Glomerular endothelial cell (primary cell): Measurements from ENCODE around the gene SLC49A4. TPM values are rescaled to one million over a fixed set of nuclear protein-coding genes. Genes with fewer than 3 reads are reported as not detected.

Experiments used
- DNase-seq: peaks from one replicate; pipeline ENCODE4 v3.0.0-alpha.2; 2011; ENCODE audit warnings: low read depth, low spot score; ENCODE audit errors: extremely low read depth
- total RNA-seq: library from RNA; depleted of rRNA; stranded (reverse); fragments of >200 nt; gene quantifications from 2 replicates; pipeline ENCODE4 v1.2.3, GENCODE V29; 2015

The SLC49A4 gene
- total RNA-seq, 1 donor from 2014 or later, result 14.4 TPM

DNA sequence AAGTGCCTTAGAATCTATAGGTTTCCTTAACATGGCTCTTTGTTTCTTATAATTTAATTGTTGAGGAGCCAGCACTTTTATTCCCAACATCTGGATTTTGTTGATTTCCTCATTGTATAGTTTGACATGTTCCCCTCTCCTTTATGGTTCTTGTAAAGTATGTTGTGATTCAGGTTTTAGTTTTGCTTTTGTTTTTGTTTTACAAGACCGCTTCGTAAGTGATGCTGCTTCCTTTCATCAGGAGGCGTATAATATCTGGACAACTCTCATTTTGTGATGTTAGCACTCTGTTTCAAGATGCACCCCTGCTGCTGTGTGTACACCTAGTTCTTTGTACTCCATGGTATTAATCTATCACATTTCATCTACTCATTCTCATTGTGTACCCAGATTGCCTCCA, 48.7 kb downstream of the SLC49A4 start:
- DNase-seq, result no peak

DNA sequence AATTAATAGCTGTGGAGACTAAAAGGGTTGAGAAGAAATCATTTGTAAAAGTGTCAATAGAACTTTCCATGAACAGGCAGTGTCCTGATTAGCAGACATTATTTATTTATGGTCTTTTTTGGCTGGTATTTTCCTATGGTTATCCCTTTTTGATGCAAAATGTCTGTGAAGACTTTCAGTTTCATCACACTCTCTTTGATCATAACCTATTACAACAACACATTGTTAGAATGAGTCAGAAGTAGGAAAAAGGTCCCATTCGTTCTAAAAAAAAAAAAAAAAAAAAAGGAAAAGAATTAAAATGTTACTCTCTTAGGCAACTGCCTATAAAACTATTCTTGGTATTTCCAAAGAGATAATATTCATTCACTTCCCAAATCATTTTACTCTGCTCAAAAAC, 62.1 kb downstream of the SLC49A4 start:
- no peak for DNase-seq

DNA sequence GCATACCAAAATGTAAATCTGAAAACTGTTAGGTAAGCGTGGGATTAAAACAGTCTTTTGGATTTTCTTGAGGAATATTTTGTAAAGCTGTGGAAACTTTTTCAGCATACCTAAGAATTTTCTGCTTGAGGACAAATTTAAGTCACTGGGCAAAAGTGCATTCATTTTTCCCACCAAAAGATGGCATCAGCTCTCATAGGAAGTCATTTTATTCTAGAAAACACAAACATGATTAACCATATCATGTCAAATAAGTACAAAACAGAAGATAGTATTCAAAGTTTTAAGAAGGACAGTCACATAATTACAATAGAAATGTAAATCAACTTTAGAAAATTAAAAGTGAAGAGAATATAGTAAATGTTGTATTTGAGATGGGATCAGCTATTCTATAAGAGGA, 63.5 kb downstream of the SLC49A4 start:
- no peak for DNase-seq

DNA sequence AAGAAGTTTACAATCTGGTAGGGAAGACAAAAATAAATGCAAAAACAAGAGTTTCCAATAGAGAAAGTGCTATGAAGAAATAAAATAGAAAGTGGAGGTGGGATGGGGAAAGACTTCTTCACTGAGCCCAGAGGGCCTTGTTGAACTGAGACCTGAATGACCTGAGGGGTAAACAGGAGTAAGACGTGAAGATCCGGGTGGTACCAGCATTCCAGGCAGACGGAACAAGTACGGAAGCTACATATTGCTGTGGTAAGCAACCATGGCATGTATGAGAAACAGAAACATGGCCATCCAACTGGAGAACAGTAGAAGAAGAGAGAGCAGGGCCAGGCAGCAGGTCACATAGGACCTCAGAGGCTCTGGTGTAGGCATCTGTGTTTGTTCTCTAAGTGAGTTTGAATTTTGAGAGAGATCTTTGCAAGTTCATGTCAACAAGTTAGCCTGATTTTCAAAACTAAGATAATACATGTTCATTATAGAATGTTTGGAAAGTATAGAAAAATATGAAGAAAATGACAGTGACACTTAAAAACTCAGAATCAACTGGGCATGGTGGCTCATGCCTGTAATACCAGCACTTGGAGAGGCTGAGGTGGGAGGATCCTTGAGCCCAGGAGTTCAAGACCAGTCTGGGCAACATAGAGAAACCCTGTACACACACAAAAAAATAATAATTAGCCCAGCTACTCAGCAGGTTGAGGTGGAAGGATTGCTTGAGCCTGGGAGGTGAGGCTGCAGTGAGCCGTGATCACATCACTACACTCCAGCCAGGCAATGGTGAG, 64.3 kb downstream of the SLC49A4 start:
- DNase-seq, result no peak

DNA sequence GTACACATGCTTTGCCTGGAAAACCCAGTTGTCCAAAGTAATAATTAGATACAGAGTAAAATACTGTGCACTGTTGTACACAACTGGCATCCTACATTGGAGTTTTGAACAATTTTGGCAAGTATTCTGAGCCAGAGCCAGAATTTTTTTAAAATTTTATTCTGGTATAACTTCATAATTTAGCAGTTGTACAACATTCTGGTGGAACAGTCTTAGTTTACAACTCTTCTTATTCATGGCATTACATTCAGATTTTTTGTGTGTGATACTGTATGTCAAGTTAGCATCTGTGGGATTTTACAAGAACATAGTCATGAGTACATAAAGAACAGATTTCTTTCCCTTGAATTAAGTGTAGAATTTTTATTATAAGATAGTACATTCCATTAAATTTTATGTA, 67.5 kb downstream of the SLC49A4 start:
- no peak for DNase-seq

DNA sequence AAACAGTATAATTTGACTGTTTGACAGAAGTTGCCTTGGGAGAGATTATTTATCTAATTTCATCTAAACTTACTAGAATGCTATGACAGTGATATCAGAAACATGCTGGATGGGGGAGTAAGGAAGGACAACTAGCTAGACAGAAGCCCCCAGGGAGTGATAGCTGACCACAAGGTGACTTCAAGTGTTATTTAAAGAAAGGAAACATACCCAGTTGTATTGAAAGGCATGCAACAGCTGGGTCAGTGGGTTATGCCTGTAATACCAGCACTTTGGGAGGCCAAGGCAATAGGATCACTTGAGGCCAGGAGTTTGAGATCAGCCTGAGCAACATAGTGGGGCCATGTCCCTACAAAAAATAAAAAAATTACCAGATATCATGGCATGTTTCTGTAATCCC, 69.6 kb downstream of the SLC49A4 start:
- DNase-seq, result no peak

DNA sequence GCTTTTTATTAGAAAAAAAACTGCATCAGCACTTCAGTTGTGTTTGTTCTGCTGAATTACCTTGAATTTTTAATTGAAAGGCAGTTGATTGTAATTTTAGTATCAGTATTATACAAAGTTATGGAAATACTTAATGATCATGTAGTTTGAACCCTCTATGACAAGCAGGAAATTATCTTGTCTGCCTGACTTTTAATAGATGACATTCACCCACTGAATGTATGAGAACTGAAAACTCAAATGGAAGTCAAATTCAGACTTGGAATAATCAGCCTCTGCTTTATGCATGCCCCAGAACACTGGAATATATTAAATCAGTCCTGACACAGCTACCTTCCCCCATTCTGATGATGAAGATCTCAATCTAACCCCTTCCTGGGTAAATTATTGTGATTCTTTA, 73.5 kb downstream of the SLC49A4 start:
- DNase-seq, result no peak

DNA sequence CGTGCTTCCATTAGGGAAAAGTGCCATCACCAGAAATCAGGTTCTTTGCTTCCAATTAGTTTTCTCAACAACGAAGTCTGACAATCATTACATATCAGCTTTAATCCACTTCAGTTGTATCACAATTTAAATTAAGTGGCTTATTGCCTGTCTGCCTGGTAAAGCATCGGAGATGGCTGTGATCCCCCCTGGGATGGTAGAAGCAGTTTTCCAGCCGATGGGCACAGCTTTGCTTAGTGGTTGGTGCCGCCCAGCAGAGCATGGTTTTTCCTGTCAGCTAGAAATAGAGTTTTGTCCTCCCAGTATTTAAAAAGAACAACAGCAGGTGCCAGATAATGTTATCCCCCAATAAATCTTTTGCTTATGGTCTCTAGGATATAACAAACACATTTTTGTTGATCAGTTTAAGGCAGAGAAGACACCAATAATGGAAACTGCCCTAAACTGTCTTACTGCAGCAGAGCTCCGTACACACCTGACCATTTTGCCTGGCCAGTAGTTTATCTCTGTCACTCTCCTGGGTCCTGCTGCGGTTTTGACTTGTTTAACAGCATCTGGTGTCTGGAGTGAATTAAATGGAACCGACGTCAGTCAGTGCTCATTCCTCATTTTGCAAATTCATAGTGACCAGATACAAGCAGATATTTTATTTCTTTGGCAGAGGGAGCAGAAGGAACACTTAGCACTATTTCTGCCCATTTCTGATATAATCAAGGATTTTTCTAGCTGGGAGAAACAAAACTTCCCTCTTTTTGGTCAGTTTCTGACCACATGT, 79.1 kb downstream of the SLC49A4 start:
- DNase-seq, result no peak

DNA sequence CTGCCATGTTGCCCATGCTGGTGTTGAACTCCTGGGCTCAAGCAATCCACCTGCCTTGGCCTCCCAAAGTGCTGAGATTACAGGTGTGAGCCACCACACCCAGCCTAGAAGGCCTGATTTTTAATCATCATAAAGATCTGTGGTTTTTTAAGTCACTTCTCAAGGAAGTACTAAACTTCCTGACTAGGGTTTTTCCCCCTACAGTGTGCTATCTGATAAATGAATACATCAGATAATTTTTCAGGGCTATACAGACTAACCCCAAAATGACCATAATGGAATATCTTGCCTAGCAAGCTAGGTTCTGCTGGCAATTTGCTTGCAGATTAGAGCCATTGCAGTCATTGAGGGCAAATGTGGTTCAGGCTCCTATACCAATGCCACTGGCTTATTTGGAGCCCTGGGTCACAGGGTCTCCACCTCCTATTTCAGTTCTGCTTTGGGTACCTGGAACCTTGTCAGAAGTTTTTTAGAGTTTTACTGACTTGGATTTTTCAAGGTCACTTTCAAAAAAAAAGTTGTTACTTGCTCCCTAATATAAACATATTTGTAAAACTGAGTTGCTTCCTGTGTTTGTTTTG, 80.8 kb downstream of the SLC49A4 start:
- DNase-seq, result no peak

DNA sequence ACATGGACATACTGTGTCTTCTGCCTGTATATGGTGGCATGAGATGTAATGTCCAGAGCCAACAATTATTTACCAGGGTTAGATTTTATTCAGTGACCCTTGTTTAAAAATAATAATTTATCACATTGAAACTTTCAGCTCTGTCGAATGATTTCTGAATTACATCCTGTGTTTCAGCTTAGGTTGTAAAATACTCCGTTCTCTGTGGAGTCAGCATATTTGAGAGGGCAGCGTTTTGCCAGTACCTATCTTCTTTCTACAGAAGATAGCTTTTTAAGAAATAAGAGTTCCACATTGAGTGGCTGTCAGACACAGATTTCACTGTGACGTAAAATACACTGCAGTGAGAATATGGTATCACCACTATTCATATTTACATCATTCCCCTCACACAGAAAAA, 85.3 kb downstream of the SLC49A4 start:
- no peak for DNase-seq

DNA sequence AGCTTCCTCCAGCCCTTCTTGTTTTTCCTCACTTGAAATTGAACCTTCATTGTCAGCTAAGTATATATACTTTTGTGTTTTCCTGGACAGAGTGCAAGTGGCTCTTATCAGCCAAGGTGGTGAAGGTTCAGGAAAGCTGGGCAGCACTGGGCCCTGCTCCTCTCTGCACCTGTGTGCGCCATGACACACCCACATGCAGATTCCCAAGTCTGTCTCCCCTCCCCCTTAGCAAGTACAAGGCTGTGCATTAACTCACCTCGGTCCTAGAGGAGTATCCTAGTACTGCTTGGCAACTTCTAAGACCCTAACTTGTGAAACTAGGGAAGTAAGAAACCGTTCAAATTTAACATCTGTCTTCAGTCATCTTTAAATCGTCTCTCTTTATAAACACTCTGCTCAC, 85.8 kb downstream of the SLC49A4 start:
- DNase-seq, result no peak

DNA sequence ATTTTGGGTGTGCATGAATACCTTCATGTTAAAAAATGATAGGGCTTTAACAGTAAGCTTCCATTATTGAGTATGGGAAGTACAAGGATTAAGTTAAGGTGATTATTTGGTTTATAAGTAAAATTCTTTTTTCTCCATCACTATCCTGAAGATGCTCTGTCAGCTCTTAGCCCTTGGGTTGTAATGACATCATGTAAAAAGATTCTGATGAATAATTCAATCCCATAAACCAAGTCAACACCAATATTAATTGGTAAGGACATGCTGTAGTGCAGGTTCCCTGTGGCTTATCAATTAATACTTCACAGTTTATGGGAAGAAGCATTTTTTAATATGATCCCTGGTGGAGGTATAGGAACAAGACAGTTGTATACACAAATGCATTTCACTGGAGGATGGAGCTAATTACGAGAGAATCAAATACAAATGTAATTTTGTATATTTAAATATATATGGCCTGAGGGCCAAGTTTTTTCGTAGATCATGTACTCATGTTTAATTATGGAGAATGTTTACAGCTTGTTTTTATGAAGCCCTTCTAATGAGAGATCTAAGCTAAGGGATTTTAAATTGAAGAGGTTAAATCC, 87.6 kb downstream of the SLC49A4 start:
- DNase-seq, result no peak

DNA sequence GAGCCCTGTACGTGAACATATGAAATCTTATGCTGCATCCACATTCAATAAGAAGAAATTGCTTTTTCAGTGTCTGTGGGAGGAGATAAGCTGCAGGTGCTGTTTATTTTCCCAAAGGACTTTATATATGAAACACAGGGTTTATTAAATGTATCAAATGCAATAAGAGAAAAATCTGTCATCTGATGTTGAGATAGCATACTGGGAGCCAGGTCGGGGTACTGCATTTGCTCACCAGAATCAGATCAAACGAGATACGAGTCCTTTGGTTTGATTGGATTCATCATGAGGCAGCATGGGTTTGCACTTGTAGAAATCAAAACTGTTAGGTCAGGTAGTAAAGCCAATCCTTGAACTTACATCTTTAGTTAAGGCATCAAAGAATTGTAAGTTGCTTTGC, 91.4 kb downstream of the SLC49A4 start:
- DNase-seq, result no peak

DNA sequence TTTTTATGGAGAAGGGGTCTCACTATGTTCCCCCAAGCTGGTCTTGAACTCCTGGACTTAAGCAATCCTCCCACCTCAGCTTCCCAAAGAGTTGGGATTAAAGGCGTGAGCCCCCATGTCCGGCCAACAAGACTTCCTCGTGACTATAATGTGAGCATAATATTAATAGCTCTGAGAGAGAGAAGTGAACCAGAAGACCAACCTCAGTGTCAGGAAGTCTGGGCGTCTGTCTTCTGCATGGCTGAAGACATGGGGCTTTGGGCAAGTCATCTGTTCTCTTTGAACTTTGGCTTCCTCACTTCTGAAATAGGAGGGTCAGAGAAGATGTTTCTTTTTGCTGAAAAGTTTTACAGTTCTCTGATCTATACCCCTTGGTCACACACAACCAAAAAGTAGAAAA, 92.1 kb downstream of the SLC49A4 start:
- DNase-seq, result no peak

DNA sequence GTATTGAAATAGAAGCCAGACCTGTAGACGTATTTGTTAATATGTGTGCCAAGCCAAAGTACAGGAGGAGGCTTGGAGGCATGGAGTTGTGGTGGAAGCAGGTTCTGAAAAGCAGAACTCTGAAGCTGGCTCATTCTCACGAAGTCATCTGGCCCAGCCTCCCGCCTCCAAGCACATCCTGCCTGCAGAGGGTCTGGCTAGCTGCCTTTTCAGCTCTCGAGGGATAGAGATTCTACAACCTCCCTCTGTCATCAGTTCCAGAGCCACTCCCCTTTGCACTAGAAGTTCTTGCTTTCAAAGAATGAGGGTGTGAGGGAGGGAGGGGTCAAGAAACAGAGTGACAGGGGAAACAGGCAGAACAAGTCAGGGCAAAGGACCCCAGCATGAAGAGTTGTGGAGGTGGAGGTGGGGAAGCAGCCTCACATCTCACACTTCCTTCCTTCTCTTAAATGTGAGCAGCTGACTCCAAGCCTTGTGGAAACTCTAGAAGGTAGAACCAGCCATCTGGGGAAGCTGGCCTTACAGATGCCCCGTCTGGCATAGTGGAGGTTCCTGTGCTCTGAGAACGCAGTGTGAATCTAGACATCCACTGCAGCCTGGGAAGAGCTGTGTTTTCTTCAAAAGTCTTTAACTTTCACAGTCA, 95.3 kb downstream of the SLC49A4 start:
- no peak for DNase-seq

DNA sequence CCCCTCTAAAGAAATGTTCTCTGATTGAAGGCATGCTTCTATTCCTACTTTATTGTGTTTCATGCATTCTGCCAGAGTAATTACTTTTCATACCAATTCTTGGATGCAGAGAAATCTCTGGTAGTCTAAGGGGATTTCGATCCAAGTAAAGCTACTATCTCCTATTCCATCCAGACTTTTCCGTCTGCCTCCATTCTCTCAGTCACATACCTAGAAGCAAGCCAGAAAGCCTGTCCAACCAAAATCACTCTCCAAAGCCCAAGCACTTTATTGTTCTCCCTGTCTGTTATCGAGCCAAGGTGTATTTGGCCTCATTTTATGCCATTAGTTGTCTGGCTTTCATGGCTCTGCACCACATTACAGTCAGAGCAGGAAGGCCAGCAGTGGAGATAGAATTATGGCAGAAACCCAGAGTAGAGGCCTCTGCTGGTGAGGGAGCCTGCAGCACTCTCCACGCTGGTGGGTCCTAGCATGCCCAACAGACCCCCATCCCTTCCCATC, 95.9 kb downstream of the SLC49A4 start:
- DNase-seq, result no peak

DNA sequence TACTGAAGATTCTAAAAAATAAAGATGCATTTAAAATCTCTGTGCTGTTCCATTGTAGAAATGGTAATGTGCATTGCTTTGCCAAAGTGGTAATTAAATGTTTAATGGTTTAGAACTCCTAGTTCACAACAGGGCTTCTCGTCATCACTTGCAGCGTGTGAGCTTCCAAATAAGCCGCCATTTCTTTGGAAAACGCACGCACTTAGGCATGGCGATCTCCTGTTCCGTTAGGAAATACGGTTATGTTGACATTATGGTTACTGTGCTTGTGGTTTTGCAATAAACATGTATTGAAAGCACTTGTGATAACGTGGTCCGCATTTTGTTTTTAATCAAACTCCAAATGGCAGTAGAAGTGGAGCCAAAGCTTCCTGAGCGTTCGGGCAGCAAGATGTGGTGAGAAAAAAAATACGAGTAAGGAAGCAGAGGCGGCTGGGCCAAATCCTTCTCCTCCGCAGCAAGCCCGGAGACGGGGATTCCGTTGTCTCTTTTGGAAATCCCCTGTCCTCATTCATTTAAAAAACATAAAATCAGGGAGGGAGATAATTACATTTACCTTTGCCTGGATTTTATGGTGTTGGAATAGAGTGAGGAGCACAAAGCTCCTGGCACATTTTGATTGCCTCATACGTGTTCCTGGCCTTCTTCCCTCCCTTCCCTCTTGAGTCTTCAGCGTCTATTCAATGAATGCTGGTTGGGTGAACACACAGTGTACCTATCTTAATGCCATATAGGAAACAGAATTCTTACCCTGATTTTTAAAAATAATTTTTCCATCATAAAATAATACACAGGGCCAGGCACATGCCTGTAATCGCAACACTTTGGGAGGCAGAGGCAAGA, 97.5 kb downstream of the SLC49A4 start:
- DNase-seq, result no peak

DNA sequence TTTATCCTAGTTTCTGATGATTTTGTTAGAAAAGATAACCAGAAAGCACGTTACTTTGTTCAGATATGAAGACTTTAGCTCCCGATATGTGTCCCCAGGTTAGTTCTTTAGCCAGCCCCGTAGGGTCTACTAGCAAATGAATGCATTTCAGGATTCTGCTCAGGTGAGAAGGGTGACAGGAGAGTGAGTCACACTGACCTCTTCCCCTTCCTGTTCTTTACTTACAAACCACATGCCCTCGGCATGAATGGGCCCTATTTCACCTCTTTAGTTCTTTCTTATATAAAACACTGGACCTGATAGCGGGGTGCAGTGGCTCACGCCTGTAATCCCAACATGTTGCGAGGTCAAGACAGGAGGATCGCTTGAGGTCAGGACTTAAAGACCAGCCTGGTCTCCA, 98.4 kb downstream of the SLC49A4 start:
- DNase-seq, result no peak

DNA sequence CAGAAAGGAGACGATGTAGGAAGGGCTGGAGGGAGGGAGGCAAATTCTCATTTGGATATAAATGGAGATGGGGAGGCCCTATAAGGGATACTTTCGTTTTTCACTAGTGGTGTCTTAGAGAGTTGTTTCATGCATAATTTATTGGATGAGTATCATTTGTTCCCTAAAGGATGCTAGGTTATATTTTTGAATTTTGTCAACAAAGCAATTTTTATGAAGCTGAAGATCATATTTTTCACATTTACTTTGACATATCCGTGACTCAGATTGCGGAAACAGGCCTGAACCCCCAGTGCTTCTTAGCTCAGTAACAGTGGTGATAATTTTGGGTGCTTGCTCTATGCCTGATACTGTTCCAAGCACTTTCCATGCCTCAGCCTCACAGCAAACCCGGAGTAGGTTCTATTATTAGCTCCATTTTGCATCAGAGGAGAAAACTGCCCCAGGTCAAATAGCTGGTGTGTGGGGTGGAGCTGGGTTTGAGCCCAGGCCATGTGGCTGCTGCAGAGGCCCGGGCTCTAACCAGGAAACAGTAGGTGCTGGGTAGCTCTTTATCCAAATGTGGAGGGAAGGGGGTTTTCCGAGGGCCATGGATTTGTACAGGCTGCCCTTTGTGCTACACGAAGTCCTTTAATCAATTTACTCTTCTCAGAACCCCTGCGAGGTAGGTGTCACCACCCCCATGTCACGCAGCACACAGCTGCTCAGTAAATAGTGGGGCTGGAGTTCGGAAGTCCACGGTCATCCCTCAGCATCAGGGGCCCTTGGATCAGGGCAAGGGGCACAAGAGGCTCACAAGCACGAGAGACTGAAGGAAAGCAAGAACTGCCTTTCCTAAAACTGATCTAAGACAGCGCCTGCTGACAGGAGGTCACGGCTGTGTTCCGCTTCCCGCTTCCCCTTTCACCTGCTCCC, 99.1 kb downstream of the SLC49A4 start:
- DNase-seq, result no peak
